Gastroesophageal sphincter (tissue), 4 donors: ENCODE measurements around the gene TRMT10B. TPM values are rescaled to one million over a fixed set of nuclear protein-coding genes. Genes with fewer than 3 reads are reported as not detected.

Experiments used
- ATAC-seq: fragments of 150-250 bp; one replicate; pipeline ENCODE4 v1.9.1; 2016; ENCODE audit warnings: mild to moderate bottlenecking, moderate library complexity
- H3K27ac ChIP-seq, 4 donors: fragments of 200-600 bp; sonication (generic) in 3 of 4; 1 replicate in 3 of 4; 2 replicates in 1 of 4; pipeline ENCODE4 v1.5.1; 2016 to 2019
- H3K27me3 ChIP-seq: fragments of 200-600 bp; sonication (generic); one replicate; pipeline ENCODE4 v1.5.1; 2019
- H3K36me3 ChIP-seq, 2 donors: fragments of 200-600 bp; sonication (generic); one replicate each; pipeline ENCODE4 v1.5.1; 2019; ENCODE audit warnings: control low read depth in 1 of 2
- H3K4me1 ChIP-seq, 3 donors: fragments of 200-600 bp; sonication (generic); 1 replicate in 2 of 3; 2 replicates in 1 of 3; pipeline ENCODE4 v1.5.1; 2016 to 2019; ENCODE audit warnings: control low read depth in 2 of 3
- H3K4me3 ChIP-seq, 2 donors: fragments of 200-600 bp; sonication (generic); one replicate each; pipeline ENCODE4 v1.5.1; 2019; ENCODE audit warnings: mild to moderate bottlenecking in 1 of 2, moderate library complexity in 1 of 2
- H3K9me3 ChIP-seq, 3 donors: fragments of 200-600 bp; sonication (generic); one replicate each; pipeline ENCODE4 v1.5.1; 2017 to 2019; ENCODE audit warnings: control low read depth in 2 of 3
- CTCF ChIP-seq, 4 experiments: fragments of 200-600 bp in 2 of 4; fragments of 450-650 bp in 2 of 4; sonication (generic) in 1 of 4; IDR thresholded peaks; one replicate each; pipeline ENCODE4 v1.5.1; 2017 to 2019; ENCODE audit warnings: antibody characterized with exemption in 4 of 4, mild to moderate bottlenecking in 2 of 4, moderate library complexity in 2 of 4
- EP300 ChIP-seq: sonication (generic); formaldehyde crosslinking; IDR thresholded peaks from one replicate; pipeline ENCODE4 v1.6.1; 2017; ENCODE audit warnings: antibody characterized with exemption, mild to moderate bottlenecking
- POLR2A ChIP-seq, 2 donors: fragments of 450-650 bp; IDR thresholded peaks; one replicate each; pipeline ENCODE4 v1.6.1; 2017; ENCODE audit warnings: antibody characterized with exemption in 2 of 2, mild to moderate bottlenecking in 2 of 2, moderate library complexity in 1 of 2
- POLR2AphosphoS5 ChIP-seq: sonication (generic); formaldehyde crosslinking; IDR thresholded peaks from one replicate; pipeline ENCODE4 v1.6.1; 2017; ENCODE audit warnings: antibody characterized with exemption
- WGBS, 2 donors: methylation state at CpG; one replicate each; pipeline ENCODE4 v1.1.5; 2018; ENCODE audit warnings: low coverage in 1 of 2; 5-methylcytosine and 5-hydroxymethylcytosine counted together
- total RNA-seq, 4 donors: library from RNA; depleted of rRNA; stranded (reverse); fragments of >200 nt; gene quantifications; one replicate each; pipeline ENCODE4 v1.1.0, GENCODE V29; 2016

The TRMT10B gene
- total RNA-seq, 4 donors from 2014 or later: 6.3 to 8.6 (median 7.2) TPM

GRCh38 chr9:37740128-37740527 lies 13.5 kb upstream of the TRMT10B start:
- ATAC-seq: no peak
- H3K4me1 ChIP-seq: no peaks in the 10 kb centered on the region
- no peak overlapping the region for H3K4me3 ChIP-seq
- no peak for TF ChIP-seq EP300
- TF ChIP-seq CTCF (IDR thresholded peaks at IDR 0.05): no peak
- no peak for TF ChIP-seq POLR2AphosphoS5
- no peak for TF ChIP-seq POLR2A (IDR thresholded peaks at IDR 0.05)
- H3K27ac ChIP-seq: no peak overlapping the region
- no peaks in the 10 kb centered on the region for H3K27me3 ChIP-seq
- H3K9me3 ChIP-seq: no peaks in the 10 kb centered on the region
- no peaks in the 10 kb centered on the region for H3K36me3 ChIP-seq
- 70% methylated on average over 2 of the region's 16 CpGs; no CpG with 5 or more reads in 1 of the 2 donors for WGBS, 2 donors

GRCh38 chr9:37740631-37741328 lies 12.8 kb upstream of the TRMT10B start:
- Histone ChIP-seq H3K36me3 (no peaks in the 10 kb centered on the region), H3K4me1 (no peaks in the 10 kb centered on the region), H3K9me3 (no peaks in the 10 kb centered on the region), H3K4me3 (no peak overlapping the region), H3K27me3 (no peaks in the 10 kb centered on the region), H3K27ac (no peak overlapping the region)
- 67 to 86% methylated on average over 5 to 10 of the region's 15 CpGs for WGBS, 2 donors
- TF ChIP-seq POLR2A (IDR thresholded peaks at IDR 0.05): no peak
- no peak for TF ChIP-seq CTCF (IDR thresholded peaks at IDR 0.05)
- no peak for TF ChIP-seq EP300
- TF ChIP-seq POLR2AphosphoS5: no peak
- peak; percentile 16 for ATAC-seq

- Histone ChIP-seq H3K4me1 (no peaks in the 10 kb centered on the region), H3K36me3 (no peaks in the 10 kb centered on the region), H3K4me3 (no peak overlapping the region), H3K27me3 (no peaks in the 10 kb centered on the region), H3K27ac (no peak overlapping the region), H3K9me3 (no peaks in the 10 kb centered on the region)
- ATAC-seq: no peak
- TF ChIP-seq CTCF (IDR thresholded peaks at IDR 0.05) (no peak), EP300 (no peak), POLR2AphosphoS5 (no peak), POLR2A (IDR thresholded peaks at IDR 0.05) (no peak)
- no CpG with 5 or more reads among the region's 8 CpGs for WGBS, 2 donors
These were observed 7.6 kb upstream of the TRMT10B start for GRCh38 chr9:37745970-37746369.

GRCh38 chr9:37746448-37747270 lies 6.9 kb upstream of the TRMT10B start:
- no peak for ATAC-seq
- Histone ChIP-seq H3K36me3 (no peaks in the 10 kb centered on the region), H3K9me3 (no peaks in the 10 kb centered on the region), H3K27ac (no peak overlapping the region), H3K4me3 (no peak overlapping the region), H3K27me3 (no peaks in the 10 kb centered on the region), H3K4me1 (no peaks in the 10 kb centered on the region)
- WGBS, 2 donors: 72 to 90% methylated on average over 2 to 13 of the region's 24 CpGs
- TF ChIP-seq CTCF (IDR thresholded peaks at IDR 0.05): no peak
- TF ChIP-seq POLR2A (IDR thresholded peaks at IDR 0.05): no peak
- no peak for TF ChIP-seq EP300
